ENCODE measurements around the gene BACH2.

BACH2 gene

DNA sequence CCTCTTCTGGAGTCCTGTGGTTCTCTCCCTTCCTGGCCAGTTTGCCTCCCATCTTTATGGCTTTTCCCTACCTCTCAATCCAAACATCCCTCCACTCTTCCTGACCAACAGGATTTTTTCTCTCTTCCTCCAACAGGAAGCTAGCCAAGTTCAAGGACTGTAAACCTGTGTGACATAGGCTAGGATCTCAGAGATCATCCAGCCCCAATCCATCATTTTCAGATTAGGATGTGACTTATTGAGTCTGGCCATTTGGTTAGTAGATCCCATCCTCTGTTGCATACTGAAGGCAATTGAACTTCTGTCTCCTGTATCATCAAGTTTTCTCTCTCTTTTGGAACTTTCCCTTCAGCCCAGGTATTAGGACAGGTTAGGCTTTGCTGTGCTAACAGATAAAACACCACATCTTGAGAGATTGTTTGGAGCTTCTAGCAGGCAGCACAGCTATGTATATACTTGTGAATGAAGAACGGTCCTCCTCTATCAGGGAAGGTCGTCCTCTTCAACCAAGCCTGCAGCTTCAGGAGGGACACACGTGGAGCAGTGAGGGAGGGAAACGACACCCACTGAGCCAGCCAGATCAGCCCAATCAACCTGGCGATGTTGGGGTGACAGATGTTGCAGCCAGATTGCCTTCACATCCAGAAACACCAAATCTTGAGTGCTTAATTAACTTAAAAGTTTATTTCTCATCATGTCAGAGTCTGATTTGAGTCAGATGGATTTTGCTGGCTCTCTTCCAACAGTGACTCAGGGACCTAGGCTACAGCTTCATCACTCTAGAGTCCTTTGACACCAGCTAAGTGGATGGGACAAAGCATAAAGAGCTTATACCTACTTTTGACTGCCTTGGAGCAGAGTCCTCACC, 295.5 kb downstream of the BACH2 start:
- Histone ChIP-seq H3K27me3 (ENCODE audit: control insufficient read depth in 5 of 5, insufficient read depth in 4 of 5, low read length in 5 of 5) (no peaks in the 10 kb centered on the region), H3K27ac (ENCODE audit: low read depth, low read length) (no peak overlapping the region)

DNA sequence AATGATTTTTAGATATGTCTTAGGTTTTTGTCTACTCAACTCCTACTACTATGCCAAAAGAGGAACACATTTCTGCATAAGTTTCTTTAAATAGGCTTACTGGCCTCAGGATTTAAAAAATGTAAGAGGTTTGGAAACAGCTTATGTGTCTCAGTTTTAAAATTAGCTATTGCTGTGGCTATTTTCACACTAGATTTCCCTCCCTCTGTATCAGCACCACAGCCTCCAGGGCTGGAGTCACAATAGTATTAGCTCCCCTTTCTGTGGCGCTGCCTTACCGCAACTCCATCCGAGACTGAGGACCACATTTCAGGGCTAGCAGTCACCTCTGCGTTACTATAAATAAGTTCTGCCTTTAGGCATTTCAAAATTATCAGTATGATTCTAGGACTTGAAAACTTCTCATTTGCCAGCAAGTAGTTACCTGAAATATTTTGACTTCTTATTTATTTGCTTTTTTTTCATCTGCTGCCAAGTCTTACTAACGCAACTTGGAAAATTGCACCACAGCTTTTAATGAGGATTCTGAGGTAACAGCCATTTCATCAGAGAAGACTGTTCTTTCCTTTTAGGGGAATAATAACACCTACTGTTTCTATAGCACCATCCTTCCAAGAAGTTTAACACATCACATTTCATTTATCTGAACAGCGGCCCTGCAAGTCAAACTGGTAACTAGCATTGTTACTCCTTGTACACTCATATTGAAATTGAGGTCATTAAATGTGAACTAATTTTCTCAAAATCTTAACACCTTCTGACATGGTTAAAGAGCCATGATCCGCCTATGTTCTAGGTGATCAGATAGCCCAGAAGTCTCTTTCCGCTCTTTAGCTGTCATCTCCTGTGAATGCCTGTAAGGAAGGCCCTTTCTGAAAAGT, 296.5 kb downstream of the BACH2 start:
- H3K27ac ChIP-seq (ENCODE audit: low read depth, low read length): no peak overlapping the region

More for the DNA sequence above, 295.5 kb downstream of the BACH2 start:
- Histone ChIP-seq H3K36me3 (ENCODE audit: control insufficient read depth in 5 of 5, insufficient read depth in 5 of 5, low read length in 5 of 5) (no peaks in the 10 kb centered on the region), H3K9me3 (ENCODE audit: control insufficient read depth in 5 of 5, low read length in 5 of 5) (no peaks in the 10 kb centered on the region), H3K4me1 (ENCODE audit: control insufficient read depth in 5 of 5, insufficient read depth in 5 of 5, low read length in 5 of 5) (peaks cover 0 to 37% (median 18%) of the 10 kb centered on the region in 5 donors), H3K9ac (ENCODE audit: low read length in 5 of 5) (no peak overlapping the region), H3K4me3 (ENCODE audit: low read depth in 1 of 5, low read length in 5 of 5) (no peak overlapping the region)

DNA sequence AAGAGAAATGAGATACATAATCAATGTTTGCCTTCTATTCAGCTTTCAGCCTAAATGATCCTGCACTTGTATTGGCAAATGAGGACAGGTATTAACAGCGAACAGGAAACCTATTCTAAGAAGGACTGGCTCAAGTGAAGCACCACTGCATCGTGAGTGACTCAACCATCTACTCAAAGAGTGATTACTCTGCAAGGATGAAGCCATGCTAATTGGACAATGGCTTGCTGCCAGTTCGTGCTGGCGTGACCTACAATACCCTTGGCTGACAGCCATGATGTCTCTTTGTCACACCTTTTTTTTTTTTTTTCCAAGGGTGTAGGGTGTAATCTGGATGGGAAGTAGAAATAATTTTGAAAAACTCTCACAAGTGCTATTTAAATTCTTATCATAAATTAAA, 297.5 kb downstream of the BACH2 start:
- Histone ChIP-seq H3K27me3 (ENCODE audit: control insufficient read depth in 5 of 5, insufficient read depth in 4 of 5, low read length in 5 of 5) (no peaks in the 10 kb centered on the region), H3K9me3 (ENCODE audit: control insufficient read depth in 5 of 5, low read length in 5 of 5) (no peaks in the 10 kb centered on the region), H3K4me3 (ENCODE audit: low read depth in 1 of 5, low read length in 5 of 5) (no peak overlapping the region), H3K9ac (ENCODE audit: low read length in 5 of 5) (no peak overlapping the region), H3K36me3 (ENCODE audit: control insufficient read depth in 5 of 5, insufficient read depth in 5 of 5, low read length in 5 of 5) (no peaks in the 10 kb centered on the region), H3K27ac (ENCODE audit: low read depth, low read length) (no peak overlapping the region), H3K4me1 (ENCODE audit: control insufficient read depth in 5 of 5, insufficient read depth in 5 of 5, low read length in 5 of 5) (peaks cover 0 to 22% (median 11%) of the 10 kb centered on the region in 5 donors)

More for the DNA sequence above, 296.5 kb downstream of the BACH2 start:
- no peak overlapping the region for H3K9ac ChIP-seq (ENCODE audit: low read length in 5 of 5)
- H3K4me1 ChIP-seq (ENCODE audit: control insufficient read depth in 5 of 5, insufficient read depth in 5 of 5, low read length in 5 of 5): peaks cover 0 to 32% (median 16%) of the 10 kb centered on the region in 5 donors
- H3K9me3 ChIP-seq (ENCODE audit: control insufficient read depth in 5 of 5, low read length in 5 of 5): no peaks in the 10 kb centered on the region
- H3K36me3 ChIP-seq (ENCODE audit: control insufficient read depth in 5 of 5, insufficient read depth in 5 of 5, low read length in 5 of 5): no peaks in the 10 kb centered on the region
- no peak overlapping the region for H3K4me3 ChIP-seq (ENCODE audit: low read depth in 1 of 5, low read length in 5 of 5)
- no peaks in the 10 kb centered on the region for H3K27me3 ChIP-seq (ENCODE audit: control insufficient read depth in 5 of 5, insufficient read depth in 4 of 5, low read length in 5 of 5)

DNA sequence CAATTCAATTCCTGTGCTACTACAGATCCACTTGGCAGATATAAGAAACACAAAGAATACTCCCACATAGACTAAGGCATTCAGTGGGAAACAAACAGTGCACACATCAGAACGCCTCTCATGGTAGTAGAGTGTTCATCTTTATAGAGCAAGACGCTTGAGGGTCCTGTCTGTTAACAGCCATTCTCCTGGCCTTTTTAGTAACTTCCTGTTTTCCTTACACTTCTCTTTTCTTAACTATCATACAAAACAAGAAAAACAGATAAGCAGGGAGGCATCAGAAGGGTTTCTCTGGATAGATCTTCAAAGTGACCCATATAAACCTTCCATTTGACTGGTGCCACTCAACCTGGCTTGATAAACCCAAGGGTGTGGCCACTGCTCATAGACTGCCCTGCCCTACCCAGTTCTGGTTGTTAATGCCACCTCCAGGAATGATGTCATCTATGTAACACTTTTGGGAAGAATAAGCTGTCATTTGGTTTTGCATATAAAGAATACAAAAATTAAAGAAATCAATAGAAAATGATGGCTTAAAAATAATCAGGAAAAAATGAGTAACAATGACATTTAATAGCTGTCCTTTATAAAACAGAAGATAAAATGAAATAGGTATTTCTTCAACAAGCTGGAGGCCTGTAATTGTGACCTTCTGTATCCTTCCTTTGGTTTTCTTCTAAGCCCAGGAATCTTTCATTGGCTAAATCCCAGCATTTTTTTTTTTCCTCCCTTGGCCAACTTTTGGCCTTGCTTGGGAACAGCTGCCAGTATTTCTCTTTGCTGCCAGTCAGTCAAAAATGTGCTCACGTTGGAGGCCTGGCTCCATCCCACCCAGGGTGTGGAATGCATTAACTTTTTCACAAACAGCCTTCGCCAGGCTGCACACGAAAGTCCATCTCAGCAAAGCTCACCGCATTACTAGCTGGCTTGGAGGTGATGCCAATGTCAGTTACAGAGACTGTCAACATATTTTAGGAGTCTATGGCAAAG, 298.9 kb downstream of the BACH2 start:
- H3K27me3 ChIP-seq (ENCODE audit: control insufficient read depth in 5 of 5, insufficient read depth in 4 of 5, low read length in 5 of 5): no peaks in the 10 kb centered on the region
- H3K9ac ChIP-seq (ENCODE audit: low read length in 5 of 5): no peak overlapping the region
- H3K4me1 ChIP-seq (ENCODE audit: control insufficient read depth in 5 of 5, insufficient read depth in 5 of 5, low read length in 5 of 5): peaks cover 0 to 18% (median 7%) of the 10 kb centered on the region in 5 donors
- H3K4me3 ChIP-seq (ENCODE audit: low read depth in 1 of 5, low read length in 5 of 5): no peak overlapping the region
- no peak overlapping the region for H3K27ac ChIP-seq (ENCODE audit: low read depth, low read length)
- H3K9me3 ChIP-seq (ENCODE audit: control insufficient read depth in 5 of 5, low read length in 5 of 5): no peaks in the 10 kb centered on the region
- H3K36me3 ChIP-seq (ENCODE audit: control insufficient read depth in 5 of 5, insufficient read depth in 5 of 5, low read length in 5 of 5): no peaks in the 10 kb centered on the region

GRCh38 chr6:89993411-89993810, 303.2 kb downstream of the BACH2 start:
- Histone ChIP-seq H3K27me3 (ENCODE audit: control insufficient read depth in 5 of 5, insufficient read depth in 4 of 5, low read length in 5 of 5) (no peaks in the 10 kb centered on the region), H3K4me3 (ENCODE audit: low read depth in 1 of 5, low read length in 5 of 5) (no peak overlapping the region), H3K4me1 (ENCODE audit: control insufficient read depth in 5 of 5, insufficient read depth in 5 of 5, low read length in 5 of 5) (peaks cover 2 to 20% (median 10%) of the 10 kb centered on the region in 5 donors), H3K9ac (ENCODE audit: low read length in 5 of 5) (no peak overlapping the region), H3K9me3 (ENCODE audit: control insufficient read depth in 5 of 5, low read length in 5 of 5) (no peaks in the 10 kb centered on the region), H3K36me3 (ENCODE audit: control insufficient read depth in 5 of 5, insufficient read depth in 5 of 5, low read length in 5 of 5) (no peaks in the 10 kb centered on the region), H3K27ac (ENCODE audit: low read depth, low read length) (no peak overlapping the region)

- H3K27ac ChIP-seq (ENCODE audit: low read depth, low read length): no peak overlapping the region
- H3K4me1 ChIP-seq (ENCODE audit: control insufficient read depth in 5 of 5, insufficient read depth in 5 of 5, low read length in 5 of 5): peaks cover 2 to 15% (median 4%) of the 10 kb centered on the region in 5 donors
- H3K9me3 ChIP-seq (ENCODE audit: control insufficient read depth in 5 of 5, low read length in 5 of 5): no peaks in the 10 kb centered on the region
- H3K4me3 ChIP-seq (ENCODE audit: low read depth in 1 of 5, low read length in 5 of 5): no peak overlapping the region
- no peaks in the 10 kb centered on the region for H3K27me3 ChIP-seq (ENCODE audit: control insufficient read depth in 5 of 5, insufficient read depth in 4 of 5, low read length in 5 of 5)
- no peak overlapping the region for H3K9ac ChIP-seq (ENCODE audit: low read length in 5 of 5)
- H3K36me3 ChIP-seq (ENCODE audit: control insufficient read depth in 5 of 5, insufficient read depth in 5 of 5, low read length in 5 of 5): no peaks in the 10 kb centered on the region
Observed at GRCh38 chr6:89992818-89993217, 303.8 kb downstream of the BACH2 start.

DNA sequence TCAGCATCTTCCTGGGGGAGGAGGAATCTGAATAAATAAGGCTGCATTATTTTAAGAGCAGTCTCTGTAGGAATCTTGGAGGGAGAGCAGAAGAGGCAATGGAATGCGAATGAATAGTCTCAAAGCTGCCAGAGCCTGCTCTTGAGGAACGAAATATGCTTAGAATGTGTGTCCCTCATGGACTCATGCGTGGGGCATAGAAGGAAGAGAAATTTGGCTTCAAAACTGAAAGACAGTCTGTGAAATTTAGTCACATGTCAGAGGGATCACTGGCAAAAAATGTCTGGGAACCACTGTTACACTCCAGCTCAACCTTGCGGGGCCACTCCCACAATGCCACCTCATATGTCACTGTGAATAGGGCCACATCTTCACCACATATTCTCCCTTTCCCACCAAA, 306.9 kb downstream of the BACH2 start:
- H3K9me3 ChIP-seq (ENCODE audit: control insufficient read depth in 5 of 5, low read length in 5 of 5): no peaks in the 10 kb centered on the region
- H3K27ac ChIP-seq (ENCODE audit: low read depth, low read length): no peak overlapping the region
- peaks cover 0 to 6% (median 0%) of the 10 kb centered on the region in 5 donors for H3K27me3 ChIP-seq (ENCODE audit: control insufficient read depth in 5 of 5, insufficient read depth in 4 of 5, low read length in 5 of 5)
- H3K9ac ChIP-seq (ENCODE audit: low read length in 5 of 5): no peak overlapping the region
- no peaks in the 10 kb centered on the region for H3K36me3 ChIP-seq (ENCODE audit: control insufficient read depth in 5 of 5, insufficient read depth in 5 of 5, low read length in 5 of 5)
- H3K4me3 ChIP-seq (ENCODE audit: low read depth in 1 of 5, low read length in 5 of 5): no peak overlapping the region
- peaks cover 2 to 23% (median 14%) of the 10 kb centered on the region in 5 donors for H3K4me1 ChIP-seq (ENCODE audit: control insufficient read depth in 5 of 5, insufficient read depth in 5 of 5, low read length in 5 of 5)

- Histone ChIP-seq H3K36me3 (ENCODE audit: control insufficient read depth in 5 of 5, insufficient read depth in 5 of 5, low read length in 5 of 5) (no peaks in the 10 kb centered on the region), H3K27ac (ENCODE audit: low read depth, low read length) (no peak overlapping the region), H3K9me3 (ENCODE audit: control insufficient read depth in 5 of 5, low read length in 5 of 5) (no peaks in the 10 kb centered on the region), H3K9ac (ENCODE audit: low read length in 5 of 5) (no peak overlapping the region), H3K4me3 (ENCODE audit: low read depth in 1 of 5, low read length in 5 of 5) (no peak overlapping the region), H3K4me1 (ENCODE audit: control insufficient read depth in 5 of 5, insufficient read depth in 5 of 5, low read length in 5 of 5) (peaks cover 2 to 24% (median 14%) of the 10 kb centered on the region in 5 donors), H3K27me3 (ENCODE audit: control insufficient read depth in 5 of 5, insufficient read depth in 4 of 5, low read length in 5 of 5) (peaks cover 0 to 6% (median 0%) of the 10 kb centered on the region in 5 donors)
Observed at GRCh38 chr6:89987830-89988229, 308.8 kb downstream of the BACH2 start.

- Histone ChIP-seq H3K27ac (ENCODE audit: low read depth, low read length) (no peak overlapping the region), H3K9me3 (ENCODE audit: control insufficient read depth in 5 of 5, low read length in 5 of 5) (no peaks in the 10 kb centered on the region), H3K4me1 (ENCODE audit: control insufficient read depth in 5 of 5, insufficient read depth in 5 of 5, low read length in 5 of 5) (peaks cover 2 to 24% (median 14%) of the 10 kb centered on the region in 5 donors), H3K27me3 (ENCODE audit: control insufficient read depth in 5 of 5, insufficient read depth in 4 of 5, low read length in 5 of 5) (peaks cover 0 to 6% (median 0%) of the 10 kb centered on the region in 5 donors), H3K36me3 (ENCODE audit: control insufficient read depth in 5 of 5, insufficient read depth in 5 of 5, low read length in 5 of 5) (no peaks in the 10 kb centered on the region), H3K4me3 (ENCODE audit: low read depth in 1 of 5, low read length in 5 of 5) (no peak overlapping the region), H3K9ac (ENCODE audit: low read length in 5 of 5) (no peak overlapping the region)
Observed at GRCh38 chr6:89987140-89987539, 309.5 kb downstream of the BACH2 start.

Measured in subcutaneous abdominal adipose tissue (tissue), 5 donors.